GM10248 (cell line): ENCODE data around the gene SLC2A10.

Experiments
- CTCF ChIA-PET: fragments of 300-600 bp; sonication (Branson Sonifier 250); formaldehyde crosslinking; extraction: SDS; loops from one replicate; lab custom pipeline; 2021; ENCODE audit warnings: antibody characterized with exemption; lab: Yijun Ruan, JAX
- POLR2A ChIA-PET: fragments of 350-650 bp; sonication (Branson Sonifier 250); formaldehyde crosslinking; extraction: SDS; loops from one replicate; lab custom pipeline; 2020; ENCODE audit warnings: antibody characterized with exemption; lab: Yijun Ruan, JAX
- DNase-seq: peaks from one replicate; pipeline ENCODE4 v3.0.0; 2012; ENCODE audit errors: extremely low spot score
- CTCF ChIP-seq: IDR thresholded peaks from 2 replicates; pipeline ENCODE4 v1.5.1; 2012; ENCODE audit warnings: mild to moderate bottlenecking, low read depth; ENCODE audit errors: extremely low read depth, missing control alignments, control extremely low read depth

The SLC2A10 gene

GRCh38 chr20:46701556-46701955, 7.9 kb upstream of the SLC2A10 start:
- ChIA-PET POLR2A (interaction anchor here (0.6 kb wide), 1 partner anchor 845 kb away, joined by 3 read pairs; no protein-coding TSS in a partner anchor), CTCF (interaction anchor here (1.5 kb wide), 1 partner anchor 181 kb away, joined by 3 read pairs; no protein-coding TSS in a partner anchor)
- TF ChIP-seq CTCF: no peak
- no peak for DNase-seq

GRCh38 chr20:46701986-46702385, 7.5 kb upstream of the SLC2A10 start:
- ChIA-PET CTCF (no interaction called here), POLR2A (interaction anchor here (0.6 kb wide), 1 partner anchor 845 kb away, joined by 3 read pairs; no protein-coding TSS in a partner anchor)
- no peak for DNase-seq
- no peak for TF ChIP-seq CTCF

- ChIA-PET CTCF (interaction anchor here (0.8 kb wide), 1 partner anchor 22 kb away, joined by 4 read pairs; no protein-coding TSS in a partner anchor), POLR2A (interaction anchor here (0.6 kb wide), 1 partner anchor 846 kb away, joined by 3 read pairs; no protein-coding TSS in a partner anchor)
- no peak for DNase-seq
- no peak for TF ChIP-seq CTCF
These were observed 6.8 kb upstream of the SLC2A10 start for GRCh38 chr20:46702447-46703203.

GRCh38 chr20:46703435-46703834, 6.0 kb upstream of the SLC2A10 start:
- ChIA-PET CTCF (no interaction called here), POLR2A (no interaction called here)
- TF ChIP-seq CTCF: no peak
- DNase-seq: no peak

GRCh38 chr20:46704714-46705377, 4.6 kb upstream of the SLC2A10 start:
- DNase-seq: no peak
- TF ChIP-seq CTCF: no peak
- POLR2A ChIA-PET: no interaction called here
- CTCF ChIA-PET: interaction anchor here (1.5 kb wide), 1 partner anchor 10 kb away, joined by 5 read pairs; no protein-coding TSS in a partner anchor

GRCh38 chr20:46705378-46705729, 4.1 kb upstream of the SLC2A10 start:
- CTCF ChIA-PET: interaction anchor here (1.5 kb wide), 1 partner anchor 10 kb away, joined by 5 read pairs; no protein-coding TSS in a partner anchor
- POLR2A ChIA-PET: no interaction called here
- DNase-seq: no peak
- TF ChIP-seq CTCF: no peak
